GM23248 (cell line): ENCODE measurements around the gene LYSET.

Source experiments
- EZH2 ChIP-seq: fragments of 200-600 bp; sonication (generic); IDR thresholded peaks from 2 replicates; pipeline ENCODE4 v1.6.1; 2018; ENCODE audit warnings: antibody characterized with exemption, mild to moderate bottlenecking; ENCODE audit not compliant: insufficient read depth, poor library complexity, severe bottlenecking
- EZH2phosphoT487 ChIP-seq: fragments of 200-600 bp; sonication (generic); IDR thresholded peaks from 2 replicates; pipeline ENCODE4 v1.6.1; 2018; ENCODE audit warnings: antibody characterized with exemption, moderate library complexity, mild to moderate bottlenecking, low read depth; ENCODE audit not compliant: insufficient read depth

- TF ChIP-seq EZH2phosphoT487, result no peak
- no peak for TF ChIP-seq EZH2
Measured at GRCh38 chr14:93219103-93219726, 34.1 kb downstream of the LYSET start.
